ENCODE data around the gene ZBTB47. TPM values are rescaled to one million over a fixed set of nuclear protein-coding genes. Genes with fewer than 3 reads are reported as not detected.

Gene ZBTB47
- total RNA-seq, 1 experiment from 2014 or later = 6.1 TPM

- peak in 1 of 2 experiments; percentile 10 for DNase-seq (ENCODE audit: low read depth in 1 of 2, low spot score in 2 of 2)
- Histone ChIP-seq H3K4me3 (no peak overlapping the region), H3K27me3 (replicated peaks) (no peaks in the 10 kb centered on the region), H3K4me1 (replicated peaks) (no peaks in the 10 kb centered on the region), H3K36me3 (no peaks in the 10 kb centered on the region), H3K9me3 (replicated peaks) (no peaks in the 10 kb centered on the region), H3K27ac (no peak overlapping the region)
Measured at GRCh38 chr3:42707620-42708355, 54.3 kb downstream of the ZBTB47 start.

DNA sequence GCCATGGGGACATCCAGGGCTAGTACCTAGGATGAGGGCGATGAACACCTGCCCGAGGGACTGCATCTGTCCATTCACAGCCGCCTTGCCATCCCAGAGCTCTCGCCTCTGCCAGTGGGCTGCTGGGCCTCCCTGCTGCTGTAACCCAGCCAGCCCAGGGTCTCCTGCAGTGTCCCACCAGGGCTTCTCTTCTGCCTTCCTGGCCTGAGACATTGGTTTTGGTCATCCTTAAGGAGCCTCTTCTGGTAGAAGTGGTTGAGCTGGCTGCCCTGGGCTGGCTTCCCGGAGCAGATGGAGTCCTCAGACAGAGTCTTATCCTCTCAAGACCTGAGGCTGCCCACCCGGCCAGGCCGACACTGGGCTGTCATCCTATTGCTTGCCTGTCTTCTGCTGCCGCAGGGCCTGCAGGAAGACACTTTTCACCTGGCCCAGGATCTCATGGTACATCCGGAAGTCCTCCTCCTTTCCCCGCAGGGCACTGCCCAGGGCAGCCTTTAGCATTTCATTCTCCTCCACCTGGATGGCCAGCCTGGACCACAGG lies 55.2 kb downstream of the ZBTB47 start:
- Histone ChIP-seq H3K27ac (no peak overlapping the region), H3K4me1 (replicated peaks) (no peaks in the 10 kb centered on the region), H3K27me3 (replicated peaks) (no peaks in the 10 kb centered on the region), H3K36me3 (no peaks in the 10 kb centered on the region), H3K4me3 (no peak overlapping the region), H3K9me3 (replicated peaks) (no peaks in the 10 kb centered on the region)
- peak in 1 of 2 experiments; percentile 33 for DNase-seq (ENCODE audit: low read depth in 1 of 2, low spot score in 2 of 2)

DNA sequence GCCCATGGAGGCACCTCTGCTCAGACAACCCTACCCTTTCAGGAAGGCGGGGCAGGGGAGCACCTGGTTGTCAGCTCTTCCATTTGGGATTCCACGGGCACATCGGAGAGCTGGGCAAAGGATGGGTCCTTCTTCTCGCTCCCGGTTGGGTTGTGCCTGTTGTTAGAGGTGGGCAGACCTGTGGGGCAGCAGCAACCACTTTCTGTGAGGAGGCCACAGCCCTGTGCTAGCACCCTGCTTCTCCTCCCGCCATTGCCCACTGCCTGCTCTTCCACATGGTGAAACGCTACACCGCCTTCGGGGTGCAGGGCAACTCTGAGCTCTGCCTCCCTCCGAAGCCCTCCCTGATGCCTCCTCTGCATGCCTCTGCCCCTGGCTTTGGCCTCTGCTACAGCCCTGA lies 56.1 kb downstream of the ZBTB47 start:
- Histone ChIP-seq H3K4me3 (no peak overlapping the region), H3K36me3 (no peaks in the 10 kb centered on the region), H3K9me3 (replicated peaks) (no peaks in the 10 kb centered on the region), H3K27ac (no peak overlapping the region), H3K27me3 (replicated peaks) (no peaks in the 10 kb centered on the region), H3K4me1 (replicated peaks) (no peaks in the 10 kb centered on the region)
- peak in 1 of 2 experiments; percentile 29 for DNase-seq (ENCODE audit: low read depth in 1 of 2, low spot score in 2 of 2)

DNA sequence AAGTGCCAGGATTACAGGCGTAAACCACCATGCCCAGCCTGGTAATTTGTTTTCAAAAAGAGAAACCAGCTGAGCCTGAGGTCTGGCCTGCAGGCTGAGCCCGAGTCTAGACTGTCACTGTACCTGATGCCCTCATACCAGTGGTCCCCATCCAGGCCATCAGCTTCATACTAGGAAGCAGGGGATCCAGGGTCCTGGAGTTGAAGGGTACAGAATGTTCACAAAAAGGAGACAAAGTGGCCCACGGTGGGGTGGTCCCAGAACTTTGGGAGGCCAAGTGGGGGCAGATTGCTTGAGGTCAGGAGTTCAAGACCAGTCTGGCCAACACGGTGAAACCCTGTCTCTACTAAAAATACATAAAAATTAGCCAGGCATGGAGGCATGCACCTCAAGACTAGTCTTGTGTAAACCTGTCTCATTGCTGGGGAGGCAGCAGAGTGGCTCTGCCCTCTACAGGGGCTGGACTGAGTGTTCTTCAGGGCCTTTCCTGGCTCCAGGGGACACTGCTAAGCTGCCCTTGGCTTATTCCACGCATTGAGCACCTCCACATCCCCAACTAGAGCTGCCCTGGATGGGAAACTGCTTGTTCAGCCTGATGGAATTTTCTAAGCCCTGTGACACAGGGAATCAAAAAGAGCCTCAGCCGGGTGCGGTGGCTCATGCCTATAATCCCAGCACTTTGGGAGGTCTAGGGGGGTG lies 57.0 kb downstream of the ZBTB47 start:
- H3K27ac ChIP-seq = no peak overlapping the region
- H3K36me3 ChIP-seq = no peaks in the 10 kb centered on the region
- no peak overlapping the region for H3K4me3 ChIP-seq
- no peaks in the 10 kb centered on the region for H3K4me1 ChIP-seq (replicated peaks)
- no peaks in the 10 kb centered on the region for H3K27me3 ChIP-seq (replicated peaks)
- H3K9me3 ChIP-seq (replicated peaks) = no peaks in the 10 kb centered on the region
- DNase-seq (ENCODE audit: low read depth in 1 of 2, low spot score in 2 of 2) = peak in 1 of 2 experiments; percentile 24

GRCh38 chr3:42711491-42712343 lies 58.2 kb downstream of the ZBTB47 start:
- Histone ChIP-seq H3K27me3 (replicated peaks) (no peaks in the 10 kb centered on the region; the same call in 1 of the 2 replicates), H3K4me3 (no peak overlapping the region), H3K36me3 (no peaks in the 10 kb centered on the region), H3K27ac (no peak overlapping the region), H3K4me1 (replicated peaks) (no peaks in the 10 kb centered on the region), H3K9me3 (replicated peaks) (no peaks in the 10 kb centered on the region)
- peak in 1 of 2 experiments; percentile 16 for DNase-seq (ENCODE audit: low read depth in 1 of 2, low spot score in 2 of 2)

- DNase-seq (ENCODE audit: low read depth in 1 of 2, low spot score in 2 of 2) = no peak
- Histone ChIP-seq H3K27me3 (replicated peaks) (no peaks in the 10 kb centered on the region; the same call in 1 of the 2 replicates), H3K4me1 (replicated peaks) (no peaks in the 10 kb centered on the region), H3K9me3 (replicated peaks) (no peaks in the 10 kb centered on the region), H3K4me3 (no peak overlapping the region), H3K36me3 (no peaks in the 10 kb centered on the region), H3K27ac (no peak overlapping the region)
Measured at GRCh38 chr3:42712344-42712648, 58.8 kb downstream of the ZBTB47 start.

GRCh38 chr3:42712688-42713372 lies 59.3 kb downstream of the ZBTB47 start:
- no peaks in the 10 kb centered on the region for H3K4me1 ChIP-seq (replicated peaks)
- DNase-seq (ENCODE audit: low read depth in 1 of 2, low spot score in 2 of 2) = peak in 1 of 2 experiments; percentile 23
- H3K9me3 ChIP-seq (replicated peaks) = no peaks in the 10 kb centered on the region
- H3K27ac ChIP-seq = no peak overlapping the region
- no peak overlapping the region for H3K4me3 ChIP-seq
- H3K27me3 ChIP-seq (replicated peaks) = no peaks in the 10 kb centered on the region; the same call in 1 of the 2 replicates
- no peaks in the 10 kb centered on the region for H3K36me3 ChIP-seq

DNA sequence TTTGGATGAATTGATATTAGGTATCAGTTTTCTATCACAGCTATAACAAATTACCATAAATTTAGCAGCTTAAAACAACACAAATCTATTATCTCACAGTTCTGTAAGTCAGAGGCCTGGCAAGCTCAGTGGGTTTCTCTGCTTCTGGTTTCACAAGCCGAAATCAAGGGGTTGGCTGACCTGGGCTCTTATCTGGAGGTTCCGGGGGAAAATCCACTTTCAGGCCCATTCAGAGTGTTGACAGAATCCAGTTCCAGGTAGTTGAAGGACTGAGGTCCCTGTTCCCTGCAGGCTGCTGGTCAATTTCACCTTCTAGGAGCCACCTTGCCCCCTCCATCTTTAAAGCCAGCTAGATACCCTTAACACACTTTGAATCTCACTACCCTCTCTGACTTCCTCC lies 60.2 kb downstream of the ZBTB47 start:
- no peaks in the 10 kb centered on the region for H3K4me1 ChIP-seq (replicated peaks)
- DNase-seq (ENCODE audit: low read depth in 1 of 2, low spot score in 2 of 2) = peak in 1 of 2 experiments; percentile 16
- H3K27ac ChIP-seq = no peak overlapping the region
- no peaks in the 10 kb centered on the region for H3K9me3 ChIP-seq (replicated peaks)
- no peaks in the 10 kb centered on the region for H3K36me3 ChIP-seq
- H3K4me3 ChIP-seq = no peak overlapping the region
- H3K27me3 ChIP-seq (replicated peaks) = no peaks in the 10 kb centered on the region; the same call in 1 of the 2 replicates

- H3K36me3 ChIP-seq = no peaks in the 10 kb centered on the region
- H3K4me1 ChIP-seq (replicated peaks) = no peaks in the 10 kb centered on the region
- H3K9me3 ChIP-seq (replicated peaks) = no peaks in the 10 kb centered on the region
- H3K27ac ChIP-seq = no peak overlapping the region
- no peak for DNase-seq (ENCODE audit: low read depth in 1 of 2, low spot score in 2 of 2)
- no peaks in the 10 kb centered on the region; the same call in 1 of the 2 replicates for H3K27me3 ChIP-seq (replicated peaks)
- no peak overlapping the region for H3K4me3 ChIP-seq
Measured at GRCh38 chr3:42714171-42714852, 60.8 kb downstream of the ZBTB47 start.

Other genes starting within 250 kb of the ZBTB47 start
- gene LYZL4, start 243.1 kb upstream of the ZBTB47 start, total RNA-seq (2014; rRNA removed; shearing (Covaris generic)) = not detected in 2 replicates
- gene VIPR1, start 151.1 kb upstream of the ZBTB47 start, total RNA-seq (2014; rRNA removed; shearing (Covaris generic)) = not detected in 2 replicates
- gene SEC22C, start 71.7 kb upstream of the ZBTB47 start, total RNA-seq (2014; rRNA removed; shearing (Covaris generic)) = 66.1 and 78.7 TPM in 2 replicates
- gene SS18L2, start 62.8 kb upstream of the ZBTB47 start, total RNA-seq (2014; rRNA removed; shearing (Covaris generic)) = 8.0 and 24.1 TPM in 2 replicates
- 14.5 and 33.7 TPM in 2 replicates for gene NKTR, start 53.0 kb upstream of the ZBTB47 start, total RNA-seq (2014; rRNA removed; shearing (Covaris generic))
- not detected in 2 replicates for gene KLHL40, start 31.8 kb downstream of the ZBTB47 start, total RNA-seq (2014; rRNA removed; shearing (Covaris generic))
- gene HHATL, start 49.1 kb downstream of the ZBTB47 start, total RNA-seq (2014; rRNA removed; shearing (Covaris generic)) = not detected in 2 replicates
- 0.39 and 1.0 TPM in 2 replicates for gene CCDC13, start 119.6 kb downstream of the ZBTB47 start, total RNA-seq (2014; rRNA removed; shearing (Covaris generic))
- gene HIGD1A, start 150.8 kb downstream of the ZBTB47 start, total RNA-seq (2014; rRNA removed; shearing (Covaris generic)) = 227 and 295 TPM in 2 replicates
- gene ACKR2, start 155.7 kb downstream of the ZBTB47 start, total RNA-seq (2014; rRNA removed; shearing (Covaris generic)) = not detected in 2 replicates
- gene CYP8B1, start 222.2 kb downstream of the ZBTB47 start, total RNA-seq (2014; rRNA removed; shearing (Covaris generic)) = not detected in 2 replicates